ENCODE results near the gene RAD51B. TPM values are rescaled to one million over a fixed set of nuclear protein-coding genes. Genes with fewer than 3 reads are reported as not detected.

The RAD51B gene
- total and polyA plus RNA-seq, 9 of the 15 experiments (the other 6 are each of a cell fraction or from before 2014, with no cell fraction given) = 8.5 to 17.3 (median 11.3) TPM

DNA sequence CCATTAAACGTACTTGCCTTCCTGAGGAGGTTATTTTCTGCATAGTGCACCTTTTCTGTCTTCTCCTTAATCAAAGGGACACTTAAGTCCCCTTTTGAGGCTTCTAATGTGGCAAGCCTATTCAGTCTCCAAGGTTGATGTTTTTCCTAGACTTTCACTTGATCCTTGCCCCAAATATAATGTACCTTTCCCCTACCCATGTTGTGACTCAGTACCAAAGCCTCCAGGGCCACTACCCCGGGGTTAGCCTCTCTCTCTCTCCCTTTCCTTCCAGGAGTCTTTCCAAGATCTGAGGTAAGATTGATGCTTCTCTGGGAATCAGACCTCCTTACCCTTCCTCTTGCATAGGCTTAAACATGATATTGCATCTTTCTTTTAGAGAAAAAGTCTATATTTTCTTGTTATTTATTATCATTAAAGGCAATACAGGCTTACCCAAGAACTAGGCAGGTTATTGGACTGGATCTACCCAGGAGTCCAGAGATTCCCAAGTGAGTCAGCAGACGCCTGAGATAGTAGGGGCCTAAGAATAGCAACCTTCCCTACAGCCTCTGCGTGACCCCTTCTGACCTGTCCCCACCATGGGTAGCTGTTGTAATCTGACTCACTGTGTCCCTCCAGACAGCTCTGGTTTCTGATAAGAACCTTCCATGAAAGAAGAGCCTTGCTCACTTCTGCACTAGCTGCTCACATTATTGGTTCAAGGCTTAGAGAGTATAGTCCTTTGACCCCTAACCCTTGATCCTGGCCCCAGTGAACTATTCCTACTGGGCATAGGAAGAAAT is 800.4 kb downstream of the RAD51B start (continued):
- TF ChIP-seq, protein P1, sequence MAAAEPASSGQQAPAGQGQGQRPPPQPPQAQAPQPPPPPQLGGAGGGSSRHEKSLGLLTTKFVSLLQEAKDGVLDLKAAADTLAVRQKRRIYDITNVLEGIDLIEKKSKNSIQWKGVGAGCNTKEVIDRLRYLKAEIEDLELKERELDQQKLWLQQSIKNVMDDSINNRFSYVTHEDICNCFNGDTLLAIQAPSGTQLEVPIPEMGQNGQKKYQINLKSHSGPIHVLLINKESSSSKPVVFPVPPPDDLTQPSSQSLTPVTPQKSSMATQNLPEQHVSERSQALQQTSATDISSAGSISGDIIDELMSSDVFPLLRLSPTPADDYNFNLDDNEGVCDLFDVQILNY (CRISPR knock-in tag; IDR thresholded peaks at IDR 0.05) = no peak
- TF ChIP-seq MECOM (CRISPR knock-in tag; IDR thresholded peaks at IDR 0.05) (no peak), ZNF175 (CRISPR knock-in tag; IDR thresholded peaks at IDR 0.05; ENCODE audit: low read depth) (no peak), CAMTA2 (CRISPR knock-in tag; conservative IDR thresholded peaks at IDR 0.05) (no peak), PHB (CRISPR knock-in tag; IDR thresholded peaks at IDR 0.05) (no peak), ZNF583 (CRISPR knock-in tag; IDR thresholded peaks at IDR 0.05) (no peak), E2F3 (CRISPR knock-in tag; IDR thresholded peaks at IDR 0.05) (no peak), ZNF431 (CRISPR knock-in tag; IDR thresholded peaks at IDR 0.05) (no peak), ZSCAN32 (CRISPR knock-in tag; IDR thresholded peaks at IDR 0.05) (no peak), NRF1 (conservative IDR thresholded peaks at IDR 0.05 in 1 of 2, IDR thresholded peaks at IDR 0.05 in 1 of 2) (no peak; a peak in 2 of 4 replicates), ZNF77 (CRISPR knock-in tag; IDR thresholded peaks at IDR 0.05) (no peak), MTA1 (IDR thresholded peaks at IDR 0.05; ENCODE audit: borderline replicate concordance) (no peak), ZNF146 (CRISPR knock-in tag; IDR thresholded peaks at IDR 0.05; ENCODE audit: unreplicated experiment) (no peak), NCOA2 (IDR thresholded peaks at IDR 0.05; ENCODE audit: partially characterized antibody in 2 of 2) (peak in 1 of 2 experiments; percentile 52), ZNF12 (CRISPR knock-in tag; IDR thresholded peaks at IDR 0.05) (no peak)
- TF ChIP-seq, protein P2, sequence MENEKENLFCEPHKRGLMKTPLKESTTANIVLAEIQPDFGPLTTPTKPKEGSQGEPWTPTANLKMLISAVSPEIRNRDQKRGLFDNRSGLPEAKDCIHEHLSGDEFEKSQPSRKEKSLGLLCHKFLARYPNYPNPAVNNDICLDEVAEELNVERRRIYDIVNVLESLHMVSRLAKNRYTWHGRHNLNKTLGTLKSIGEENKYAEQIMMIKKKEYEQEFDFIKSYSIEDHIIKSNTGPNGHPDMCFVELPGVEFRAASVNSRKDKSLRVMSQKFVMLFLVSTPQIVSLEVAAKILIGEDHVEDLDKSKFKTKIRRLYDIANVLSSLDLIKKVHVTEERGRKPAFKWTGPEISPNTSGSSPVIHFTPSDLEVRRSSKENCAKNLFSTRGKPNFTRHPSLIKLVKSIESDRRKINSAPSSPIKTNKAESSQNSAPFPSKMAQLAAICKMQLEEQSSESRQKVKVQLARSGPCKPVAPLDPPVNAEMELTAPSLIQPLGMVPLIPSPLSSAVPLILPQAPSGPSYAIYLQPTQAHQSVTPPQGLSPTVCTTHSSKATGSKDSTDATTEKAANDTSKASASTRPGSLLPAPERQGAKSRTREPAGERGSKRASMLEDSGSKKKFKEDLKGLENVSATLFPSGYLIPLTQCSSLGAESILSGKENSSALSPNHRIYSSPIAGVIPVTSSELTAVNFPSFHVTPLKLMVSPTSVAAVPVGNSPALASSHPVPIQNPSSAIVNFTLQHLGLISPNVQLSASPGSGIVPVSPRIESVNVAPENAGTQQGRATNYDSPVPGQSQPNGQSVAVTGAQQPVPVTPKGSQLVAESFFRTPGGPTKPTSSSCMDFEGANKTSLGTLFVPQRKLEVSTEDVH (IDR thresholded peaks at IDR 0.05; ENCODE audit: low read depth, partially characterized antibody) = no peak
- TF ChIP-seq, protein P3, sequence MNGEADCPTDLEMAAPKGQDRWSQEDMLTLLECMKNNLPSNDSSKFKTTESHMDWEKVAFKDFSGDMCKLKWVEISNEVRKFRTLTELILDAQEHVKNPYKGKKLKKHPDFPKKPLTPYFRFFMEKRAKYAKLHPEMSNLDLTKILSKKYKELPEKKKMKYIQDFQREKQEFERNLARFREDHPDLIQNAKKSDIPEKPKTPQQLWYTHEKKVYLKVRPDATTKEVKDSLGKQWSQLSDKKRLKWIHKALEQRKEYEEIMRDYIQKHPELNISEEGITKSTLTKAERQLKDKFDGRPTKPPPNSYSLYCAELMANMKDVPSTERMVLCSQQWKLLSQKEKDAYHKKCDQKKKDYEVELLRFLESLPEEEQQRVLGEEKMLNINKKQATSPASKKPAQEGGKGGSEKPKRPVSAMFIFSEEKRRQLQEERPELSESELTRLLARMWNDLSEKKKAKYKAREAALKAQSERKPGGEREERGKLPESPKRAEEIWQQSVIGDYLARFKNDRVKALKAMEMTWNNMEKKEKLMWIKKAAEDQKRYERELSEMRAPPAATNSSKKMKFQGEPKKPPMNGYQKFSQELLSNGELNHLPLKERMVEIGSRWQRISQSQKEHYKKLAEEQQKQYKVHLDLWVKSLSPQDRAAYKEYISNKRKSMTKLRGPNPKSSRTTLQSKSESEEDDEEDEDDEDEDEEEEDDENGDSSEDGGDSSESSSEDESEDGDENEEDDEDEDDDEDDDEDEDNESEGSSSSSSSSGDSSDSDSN (IDR thresholded peaks at IDR 0.05; ENCODE audit: borderline replicate concordance in 1 of 2, low read depth in 2 of 2, low read length in 2 of 2) = no peak
- TF ChIP-seq, protein P4, sequence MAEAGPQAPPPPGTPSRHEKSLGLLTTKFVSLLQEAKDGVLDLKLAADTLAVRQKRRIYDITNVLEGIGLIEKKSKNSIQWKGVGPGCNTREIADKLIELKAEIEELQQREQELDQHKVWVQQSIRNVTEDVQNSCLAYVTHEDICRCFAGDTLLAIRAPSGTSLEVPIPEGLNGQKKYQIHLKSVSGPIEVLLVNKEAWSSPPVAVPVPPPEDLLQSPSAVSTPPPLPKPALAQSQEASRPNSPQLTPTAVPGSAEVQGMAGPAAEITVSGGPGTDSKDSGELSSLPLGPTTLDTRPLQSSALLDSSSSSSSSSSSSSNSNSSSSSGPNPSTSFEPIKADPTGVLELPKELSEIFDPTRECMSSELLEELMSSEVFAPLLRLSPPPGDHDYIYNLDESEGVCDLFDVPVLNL (CRISPR knock-in tag; IDR thresholded peaks at IDR 0.05; ENCODE audit: low read depth) = no peak
- TF ChIP-seq, protein P5, sequence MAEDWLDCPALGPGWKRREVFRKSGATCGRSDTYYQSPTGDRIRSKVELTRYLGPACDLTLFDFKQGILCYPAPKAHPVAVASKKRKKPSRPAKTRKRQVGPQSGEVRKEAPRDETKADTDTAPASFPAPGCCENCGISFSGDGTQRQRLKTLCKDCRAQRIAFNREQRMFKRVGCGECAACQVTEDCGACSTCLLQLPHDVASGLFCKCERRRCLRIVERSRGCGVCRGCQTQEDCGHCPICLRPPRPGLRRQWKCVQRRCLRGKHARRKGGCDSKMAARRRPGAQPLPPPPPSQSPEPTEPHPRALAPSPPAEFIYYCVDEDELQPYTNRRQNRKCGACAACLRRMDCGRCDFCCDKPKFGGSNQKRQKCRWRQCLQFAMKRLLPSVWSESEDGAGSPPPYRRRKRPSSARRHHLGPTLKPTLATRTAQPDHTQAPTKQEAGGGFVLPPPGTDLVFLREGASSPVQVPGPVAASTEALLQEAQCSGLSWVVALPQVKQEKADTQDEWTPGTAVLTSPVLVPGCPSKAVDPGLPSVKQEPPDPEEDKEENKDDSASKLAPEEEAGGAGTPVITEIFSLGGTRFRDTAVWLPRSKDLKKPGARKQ (CRISPR knock-in tag; IDR thresholded peaks at IDR 0.05) = no peak

Measured in K562 (cell line).